22Rv1 (cell line): ENCODE measurements around the gene RGL1.

ENCODE experiments used
- H3K27ac ChIP-seq: fragments of 450-650 bp; 2 replicates; pipeline ENCODE4 v1.5.1; 2017
- CTCF ChIP-seq: fragments of 450-650 bp; IDR thresholded peaks from 2 replicates; pipeline ENCODE4 v1.5.1; 2017; ENCODE audit warnings: mild to moderate bottlenecking
- ZFX ChIP-seq: fragments of 450-650 bp; IDR thresholded peaks from 2 replicates; pipeline ENCODE4 v1.6.1; 2017; ENCODE audit warnings: antibody characterized with exemption, borderline replicate concordance

The RGL1 gene

GRCh38 chr1:183920651-183921050 is 115.7 kb downstream of the RGL1 start:
- H3K27ac ChIP-seq: no peak overlapping the region
- TF ChIP-seq ZFX (no peak), CTCF (no peak)

GRCh38 chr1:183922197-183922596 is 117.3 kb downstream of the RGL1 start:
- TF ChIP-seq CTCF (peak; percentile 18), ZFX (no peak)
- H3K27ac ChIP-seq: no peak overlapping the region

- no peak overlapping the region for H3K27ac ChIP-seq
- TF ChIP-seq CTCF: no peak
- TF ChIP-seq ZFX: no peak
Measured at GRCh38 chr1:183925947-183926346, 121.0 kb downstream of the RGL1 start.

GRCh38 chr1:183926983-183927382 is 122.1 kb downstream of the RGL1 start:
- H3K27ac ChIP-seq: no peak overlapping the region
- TF ChIP-seq CTCF (no peak), ZFX (no peak)

- TF ChIP-seq CTCF (no peak), ZFX (no peak)
- H3K27ac ChIP-seq: no peak overlapping the region
Measured at GRCh38 chr1:183931646-183932271, 126.8 kb downstream of the RGL1 start.

GRCh38 chr1:183932412-183932811 is 127.5 kb downstream of the RGL1 start:
- no peak overlapping the region for H3K27ac ChIP-seq
- no peak for TF ChIP-seq ZFX

- no peak overlapping the region for H3K27ac ChIP-seq
- no peak for TF ChIP-seq ZFX
- TF ChIP-seq CTCF: no peak
Measured at GRCh38 chr1:183933528-183934179, 128.7 kb downstream of the RGL1 start.
